A549 treated with RU486 at 1 μM for 4 hours (cell line): ENCODE measurements around the gene JADE2. TPM values are rescaled to one million over a fixed set of nuclear protein-coding genes. Genes with fewer than 3 reads are reported as not detected.

Source experiments
- total RNA-seq: library from RNA; stranded (reverse); fragments of 200-300 nt; extraction: Qiagen RNA extraction; gene quantifications from 5 replicates; pipeline ENCODE4 v1.2.3, GENCODE V29; 2022; ENCODE audit warnings: low read depth

JADE2 gene
- 22.5 to 28.8 TPM (median 26.9 TPM) in 5 replicates for total RNA-seq

GRCh38 chr5:134524826-134525682 is at the start of gene JADE2:
JADE2 (plus strand) TSS chr5:134525670; CDS start chr5:134535858, 10,188 bp downstream.

Other genes starting within 250 kb of the JADE2 start
- 0.63 to 2.1 TPM (median 1.1 TPM) in 5 replicates for gene CDKL3, start 158.5 kb upstream of the JADE2 start, total RNA-seq
- 47.9 to 71.0 TPM (median 69.7 TPM) in 5 replicates for gene UBE2B, start 154.1 kb upstream of the JADE2 start, total RNA-seq
- gene CDKN2AIPNL, start 113.8 kb upstream of the JADE2 start, total RNA-seq, result 36.9 to 47.1 TPM (median 42.6 TPM) in 5 replicates
- 45.1 to 78.2 TPM (median 50.3 TPM) in 5 replicates for gene SAR1B, start 107.2 kb downstream of the JADE2 start, total RNA-seq
- 9.0 to 16.1 TPM (median 14.7 TPM) in 5 replicates for gene SEC24A, start 123.1 kb downstream of the JADE2 start, total RNA-seq
- gene CAMLG, start 212.9 kb downstream of the JADE2 start, total RNA-seq, result 15.6 to 31.1 TPM (median 29.9 TPM) in 5 replicates
- 57.1 to 79.4 TPM (median 65.4 TPM) in 5 replicates for gene DDX46, start 233.1 kb downstream of the JADE2 start, total RNA-seq